ENCODE data around the gene GPR87.

- TF ChIP-seq CTCF (IDR thresholded peaks at IDR 0.05 in 2 of 3, conservative IDR thresholded peaks at IDR 0.05 in 1 of 3; ENCODE audit: borderline replicate concordance in 1 of 3, insufficient read depth in 1 of 3, low read depth in 2 of 3, low read length in 2 of 3) (no peak), POLR2A (IDR thresholded peaks at IDR 0.05; ENCODE audit: borderline replicate concordance, extremely low read depth, insufficient read depth, insufficient read length) (no peak), EZH2phosphoT487 (IDR thresholded peaks at IDR 0.05; ENCODE audit: borderline replicate concordance) (no peak), JUND (IDR thresholded peaks at IDR 0.05) (no peak), SP1 (IDR thresholded peaks at IDR 0.05; ENCODE audit: low read depth) (no peak), ZFX (IDR thresholded peaks at IDR 0.05) (no peak), RAD21 (IDR thresholded peaks at IDR 0.05; ENCODE audit: low read depth) (no peak), EZH2 (IDR thresholded peaks at IDR 0.05) (no peak), ELF1 (IDR thresholded peaks at IDR 0.05; ENCODE audit: borderline replicate concordance, low read depth) (no peak), EGR1 (IDR thresholded peaks at IDR 0.05; ENCODE audit: low read depth) (no peak), SRF (IDR thresholded peaks at IDR 0.05; ENCODE audit: low read depth) (no peak), SIN3A (IDR thresholded peaks at IDR 0.05; ENCODE audit: low read depth) (no peak)
Observed at GRCh38 chr3:151331696-151332095, 15.1 kb upstream of the GPR87 start.
